Upper lobe of right lung (tissue), 1 donor: ENCODE results near the gene SLC66A3. TPM values are rescaled to one million over a fixed set of nuclear protein-coding genes. Genes with fewer than 3 reads are reported as not detected.

ENCODE experiments used
- ATAC-seq: fragments of 200-7000 bp; cut with Tn5 transposase; one replicate; pipeline ENCODE4 v1.9.1; 2020; ENCODE audit warnings: mild to moderate bottlenecking, moderate library complexity
- DNase-seq: peaks from one replicate; pipeline ENCODE4 v3.0.0-alpha.2; 2020
- H3K27ac ChIP-seq: fragments of 200-600 bp; one replicate; pipeline ENCODE4 v1.8.0; 2022
- H3K27me3 ChIP-seq: fragments of 200-600 bp; one replicate; pipeline ENCODE4 v1.8.0; 2022; ENCODE audit warnings: mild to moderate bottlenecking
- H3K36me3 ChIP-seq: fragments of 200-600 bp; one replicate; pipeline ENCODE4 v1.8.0; 2022
- H3K4me1 ChIP-seq: fragments of 200-600 bp; one replicate; pipeline ENCODE4 v1.8.0; 2022
- H3K4me3 ChIP-seq: fragments of 200-600 bp; one replicate; pipeline ENCODE4 v1.8.0; 2022; ENCODE audit warnings: mild to moderate bottlenecking
- H3K9me3 ChIP-seq: fragments of 200-600 bp; one replicate; pipeline ENCODE4 v1.8.0; 2022
- CTCF ChIP-seq: fragments of 200-600 bp; IDR thresholded peaks from one replicate; pipeline ENCODE4 v1.8.0; 2022; ENCODE audit warnings: antibody characterized with exemption
- intact Hi-C: fragments of 100-400 bp; cut with DNase I; formaldehyde crosslinking; loops from one replicate; pipeline ENCODE4 v1.11.0; 2022
- total RNA-seq: library from RNA; stranded (reverse); fragmentation: NEBNext Ultra II Directional; extraction: Animal tissue kit (Norgen Biotek cat#: 25700); gene quantifications from one replicate; pipeline ENCODE4 v1.2.1, GENCODE V29; 2021
- donor health status: DM: no; HTN: yes; CAD: no; lungs with severe emphysema.

Gene SLC66A3
- total RNA-seq, 1 donor from 2014 or later: 21.2 TPM

- DNase-seq (no peak), ATAC-seq (no peak)
- Histone ChIP-seq H3K27ac (no peak overlapping the region), H3K4me3 (no peak overlapping the region), H3K4me1 (no peaks in the 10 kb centered on the region), H3K27me3 (no peaks in the 10 kb centered on the region), H3K36me3 (no peaks in the 10 kb centered on the region), H3K9me3 (no peaks in the 10 kb centered on the region)
- intact Hi-C loops: no loop called here
- TF ChIP-seq CTCF: no peak
These were observed 9.2 kb upstream of the SLC66A3 start for GRCh38 chr2:11146076-11146475.

- TF ChIP-seq CTCF: no peak
- no peak overlapping the region for H3K27ac ChIP-seq
- intact Hi-C loops: no loop called here
- ATAC-seq (no peak), DNase-seq (no peak)
- H3K9me3 ChIP-seq: no peaks in the 10 kb centered on the region
- no peaks in the 10 kb centered on the region for H3K27me3 ChIP-seq
- no peaks in the 10 kb centered on the region for H3K36me3 ChIP-seq
- H3K4me3 ChIP-seq: no peak overlapping the region
- H3K4me1 ChIP-seq: no peaks in the 10 kb centered on the region
These were observed 8.0 kb upstream of the SLC66A3 start for GRCh38 chr2:11147263-11147662.

DNA sequence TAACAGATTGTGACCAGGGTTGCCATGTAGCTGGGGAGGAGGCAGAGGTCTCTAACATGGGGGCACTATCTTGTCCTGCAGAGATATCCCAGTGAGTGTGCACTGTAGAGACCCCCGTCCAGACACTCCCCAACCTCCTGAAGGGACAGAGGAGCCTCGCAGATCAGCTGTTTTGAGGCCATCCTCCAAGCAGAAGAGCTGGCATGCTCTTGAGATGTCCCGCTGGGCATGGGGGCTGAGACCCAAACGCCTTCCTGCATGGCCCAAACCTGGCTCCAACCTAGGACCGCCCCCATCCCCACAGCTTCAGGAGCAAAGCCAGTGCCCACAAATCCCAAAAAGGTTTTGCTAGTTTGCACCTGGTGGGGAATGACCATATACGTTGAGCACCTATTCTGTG, 2.7 kb upstream of the SLC66A3 start:
- Histone ChIP-seq H3K36me3 (no peaks in the 10 kb centered on the region), H3K9me3 (no peaks in the 10 kb centered on the region), H3K4me1 (peaks cover 7% of the 10 kb centered on the region), H3K4me3 (no peak overlapping the region), H3K27ac (no peak overlapping the region), H3K27me3 (no peaks in the 10 kb centered on the region)
- DNase-seq: no peak
- no peak for TF ChIP-seq CTCF
- intact Hi-C loops: no loop called here
- no peak for ATAC-seq

DNA sequence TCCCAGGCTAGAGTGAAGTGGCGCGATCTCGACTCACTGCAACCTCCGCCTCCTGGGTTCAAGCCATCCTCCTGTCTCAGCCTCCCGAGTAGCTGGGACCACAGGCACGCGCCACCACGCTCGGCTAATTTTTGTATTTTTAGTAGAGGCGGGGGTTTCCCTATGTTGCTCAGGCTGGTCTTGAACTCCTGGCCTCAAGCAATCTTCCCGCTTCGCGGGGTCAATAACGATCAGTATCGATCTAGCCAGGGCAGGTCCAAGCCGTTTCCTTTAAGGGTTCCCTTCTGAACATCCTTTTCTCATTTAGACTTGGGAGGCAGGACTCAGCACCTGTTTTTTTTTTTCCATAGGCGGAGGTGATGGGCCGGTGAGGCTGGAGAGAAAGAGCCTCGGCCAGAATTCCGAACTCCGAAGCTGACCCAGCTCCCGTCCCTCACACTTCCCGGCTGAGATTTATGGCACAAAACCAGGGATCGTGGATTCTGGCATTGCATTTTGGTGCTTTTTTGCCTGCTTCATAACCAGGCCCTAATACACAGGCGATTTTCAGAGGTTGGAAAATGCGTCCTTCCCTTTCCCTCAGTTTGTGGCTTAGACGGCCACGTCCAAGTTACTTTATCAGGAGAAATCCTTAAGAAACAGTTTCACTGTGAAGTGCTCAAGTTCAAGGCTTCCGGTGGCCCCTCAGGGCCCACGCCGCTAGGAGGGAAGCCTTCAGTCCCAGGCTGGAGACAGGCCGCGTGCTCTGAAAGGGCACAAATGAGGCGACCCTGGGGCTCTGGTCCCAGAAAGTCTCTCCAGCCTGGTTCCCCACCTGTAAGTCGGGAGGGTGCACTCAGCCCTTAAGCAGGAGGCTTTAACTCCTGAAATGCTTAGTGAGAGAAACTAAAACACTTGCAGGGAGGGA, 998 bp upstream of the SLC66A3 start:
- peaks cover 7% of the 10 kb centered on the region for H3K4me1 ChIP-seq
- no peaks in the 10 kb centered on the region for H3K9me3 ChIP-seq
- peak overlapping the region; percentile 59 for H3K4me3 ChIP-seq
- no peak for TF ChIP-seq CTCF
- H3K36me3 ChIP-seq: no peaks in the 10 kb centered on the region
- no peak for DNase-seq
- intact Hi-C loops: no loop called here
- peak; percentile 3 for ATAC-seq
- H3K27ac ChIP-seq: peak overlapping the region; percentile 93
- no peaks in the 10 kb centered on the region for H3K27me3 ChIP-seq

DNA sequence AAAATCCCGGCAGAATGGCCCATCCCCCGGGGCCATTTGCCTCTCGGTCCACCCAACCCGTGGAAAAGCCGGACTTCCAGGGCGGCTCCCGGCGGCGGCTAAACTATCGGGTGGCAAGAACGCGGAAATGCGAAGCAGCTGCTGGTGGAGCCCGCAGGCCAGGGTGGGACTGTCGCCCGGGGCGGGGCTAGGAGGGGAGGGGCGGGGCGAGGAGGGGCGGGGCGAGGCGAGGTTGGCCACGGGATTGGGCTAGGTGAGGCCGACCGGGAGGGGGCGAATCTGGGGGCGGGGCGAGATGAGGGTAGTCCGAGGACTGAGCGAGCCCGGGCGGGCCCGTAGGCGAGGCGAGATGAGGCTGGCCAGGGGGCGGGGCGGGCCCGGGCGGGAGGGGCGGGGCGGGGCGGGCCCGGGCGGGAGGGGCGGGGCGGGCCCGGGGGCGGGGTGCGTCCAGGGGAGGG, 315 bp upstream of the SLC66A3 start:
- intact Hi-C loops: no loop called here
- no peak for TF ChIP-seq CTCF
- peak; percentile 100 for DNase-seq
- H3K4me1 ChIP-seq: peaks cover 7% of the 10 kb centered on the region
- peak overlapping the region; percentile 93 for H3K27ac ChIP-seq
- no peaks in the 10 kb centered on the region for H3K36me3 ChIP-seq
- no peaks in the 10 kb centered on the region for H3K9me3 ChIP-seq
- H3K4me3 ChIP-seq: peak overlapping the region; percentile 80
- H3K27me3 ChIP-seq: no peaks in the 10 kb centered on the region
- peak; percentile 95 for ATAC-seq
